HEK293 (cell line): ENCODE measurements around the gene ATP8A2.

Source experiments
- CTCF ChIA-PET: fragments of 350-600 bp; formaldehyde crosslinking; extraction: SDS; loops from one replicate; lab custom pipeline; 2021; ENCODE audit warnings: antibody characterized with exemption; lab: Yijun Ruan, JAX
- POLR2A ChIA-PET: fragments of 300-600 bp; formaldehyde crosslinking; extraction: SDS; loops from one replicate; lab custom pipeline; 2020; ENCODE audit warnings: antibody characterized with exemption, inconsistent platforms; lab: Yijun Ruan, JAX
- H3K27ac ChIP-seq: fragments of 200-500 bp; sonication (Bioruptor generic); 2 replicates; pipeline ENCODE4 v1.5.1; 2014; ENCODE audit warnings: low read depth, low read length, control low read depth, inconsistent platforms; ENCODE audit errors: extremely low read depth
- H3K36me3 ChIP-seq, 2 experiments: fragments of 200-500 bp in 1 of 2; sonication (Bioruptor generic) in 1 of 2; 1 replicate in 1 of 2; 2 replicates in 1 of 2; pipeline ENCODE4 v1.5.1; 2014 to 2017; ENCODE audit warnings: inconsistent platforms in 2 of 2, low read length in 2 of 2; ENCODE audit not compliant: control insufficient read depth in 2 of 2, insufficient read depth in 1 of 2
- H3K4me1 ChIP-seq: fragments of 200-500 bp; sonication (Bioruptor generic); 2 replicates; pipeline ENCODE4 v1.5.1; 2014; ENCODE audit warnings: mild to moderate bottlenecking, low read length, inconsistent platforms; ENCODE audit not compliant: control insufficient read depth, insufficient read depth
- H3K4me3 ChIP-seq: 2 replicates; pipeline ENCODE4 v1.5.1; 2011; ENCODE audit warnings: low read depth, mild to moderate bottlenecking, control low read depth, low read length, moderate library complexity
- H3K9me3 ChIP-seq: fragments of 200-500 bp; sonication (Bioruptor generic); 2 replicates; pipeline ENCODE4 v1.5.1; 2014; ENCODE audit warnings: low read depth, low read length, inconsistent platforms; ENCODE audit not compliant: control insufficient read depth, insufficient read depth
- BCL11B ChIP-seq: fragments of 450-650 bp; formaldehyde crosslinking; IDR thresholded peaks from 2 replicates; pipeline ENCODE4 v1.5.1; 2016; ENCODE audit warnings: low read depth, missing biosample characterization, missing genetic modification characterization
- HOXA7 ChIP-seq: sonication (generic); formaldehyde crosslinking; IDR thresholded peaks from 2 replicates; pipeline ENCODE4 v1.8.1; 2022; ENCODE audit warnings: missing genetic modification reagents, borderline replicate concordance
- KLF7 ChIP-seq: fragments of 450-650 bp; formaldehyde crosslinking; IDR thresholded peaks from 2 replicates; pipeline ENCODE4 v1.5.1; 2016; ENCODE audit warnings: missing biosample characterization, missing genetic modification characterization, borderline replicate concordance
- OVOL3 ChIP-seq: fragments of 450-650 bp; formaldehyde crosslinking; IDR thresholded peaks from 2 replicates; pipeline ENCODE4 v1.5.1; 2016; ENCODE audit warnings: missing biosample characterization, missing genetic modification characterization
- RBAK ChIP-seq: fragments of 450-650 bp; formaldehyde crosslinking; IDR thresholded peaks from 2 replicates; pipeline ENCODE4 v1.5.1; 2016; ENCODE audit warnings: missing biosample characterization, missing genetic modification characterization
- ZFP3 ChIP-seq: fragments of 450-650 bp; formaldehyde crosslinking; IDR thresholded peaks from 2 replicates; pipeline ENCODE4 v1.5.1; 2016; ENCODE audit warnings: low read depth, missing biosample characterization, missing genetic modification characterization
- ZFP41 ChIP-seq: fragments of 450-650 bp; formaldehyde crosslinking; IDR thresholded peaks from 2 replicates; pipeline ENCODE4 v1.5.1; 2016; ENCODE audit warnings: missing biosample characterization, missing genetic modification characterization, borderline replicate concordance
- ZNF112 ChIP-seq: fragments of 450-650 bp; formaldehyde crosslinking; IDR thresholded peaks from 2 replicates; pipeline ENCODE4 v1.5.0; 2017; ENCODE audit warnings: missing biosample characterization, missing genetic modification characterization
- ZNF184 ChIP-seq: fragments of 450-650 bp; IDR thresholded peaks from 2 replicates; pipeline ENCODE4 v1.5.1; 2018; ENCODE audit warnings: missing biosample characterization, mild to moderate bottlenecking, missing genetic modification characterization
- ZNF211 ChIP-seq: fragments of 450-650 bp; formaldehyde crosslinking; IDR thresholded peaks from 2 replicates; pipeline ENCODE4 v1.5.1; 2016; ENCODE audit warnings: low read depth, missing biosample characterization, missing genetic modification characterization
- ZNF48 ChIP-seq: fragments of 450-650 bp; formaldehyde crosslinking; IDR thresholded peaks from 2 replicates; pipeline ENCODE4 v1.5.1; 2016; ENCODE audit warnings: missing biosample characterization, missing genetic modification characterization
- ZNF521 ChIP-seq: fragments of 450-650 bp; formaldehyde crosslinking; IDR thresholded peaks from 2 replicates; pipeline ENCODE4 v1.5.1; 2017; ENCODE audit warnings: missing biosample characterization, mild to moderate bottlenecking, missing genetic modification characterization
- ZNF529 ChIP-seq: fragments of 450-650 bp; formaldehyde crosslinking; IDR thresholded peaks from 2 replicates; pipeline ENCODE4 v1.5.1; 2017; ENCODE audit warnings: missing genetic modification characterization, missing biosample characterization; ENCODE audit not compliant: insufficient replicate concordance
- ZNF544 ChIP-seq: fragments of 450-650 bp; formaldehyde crosslinking; IDR thresholded peaks from 2 replicates; pipeline ENCODE4 v1.5.0; 2017; ENCODE audit warnings: missing biosample characterization, missing genetic modification characterization
- ZNF654 ChIP-seq: fragments of 450-650 bp; formaldehyde crosslinking; IDR thresholded peaks from 2 replicates; pipeline ENCODE4 v1.5.1; 2016; ENCODE audit warnings: low read depth, missing biosample characterization, missing genetic modification characterization
- ZNF660 ChIP-seq: fragments of 450-650 bp; IDR thresholded peaks from 2 replicates; pipeline ENCODE4 v1.5.1; 2018; ENCODE audit warnings: missing biosample characterization, mild to moderate bottlenecking, missing genetic modification characterization
- ZNF707 ChIP-seq: fragments of 450-650 bp; formaldehyde crosslinking; IDR thresholded peaks from 2 replicates; pipeline ENCODE4 v1.5.1; 2016; ENCODE audit warnings: missing biosample characterization, missing genetic modification characterization
- TF ChIP-seq, protein P1 (sequence below): fragments of 450-650 bp; formaldehyde crosslinking; IDR thresholded peaks from 2 replicates; pipeline ENCODE4 v1.5.1; 2016; ENCODE audit warnings: missing biosample characterization, missing genetic modification characterization
- TF ChIP-seq, protein P2 (sequence below): fragments of 450-650 bp; formaldehyde crosslinking; IDR thresholded peaks from 2 replicates; pipeline ENCODE4 v1.5.1; 2016; ENCODE audit warnings: missing biosample characterization, missing genetic modification characterization
- TF ChIP-seq, protein P3 (sequence below): fragments of 450-650 bp; formaldehyde crosslinking; IDR thresholded peaks from 2 replicates; pipeline ENCODE4 v1.5.1; 2017; ENCODE audit warnings: missing biosample characterization, missing genetic modification characterization
- TF ChIP-seq, protein P4 (sequence below): fragments of 450-650 bp; formaldehyde crosslinking; IDR thresholded peaks from 2 replicates; pipeline ENCODE4 v1.5.1; 2016; ENCODE audit warnings: missing biosample characterization, missing genetic modification characterization

The ATP8A2 gene

DNA sequence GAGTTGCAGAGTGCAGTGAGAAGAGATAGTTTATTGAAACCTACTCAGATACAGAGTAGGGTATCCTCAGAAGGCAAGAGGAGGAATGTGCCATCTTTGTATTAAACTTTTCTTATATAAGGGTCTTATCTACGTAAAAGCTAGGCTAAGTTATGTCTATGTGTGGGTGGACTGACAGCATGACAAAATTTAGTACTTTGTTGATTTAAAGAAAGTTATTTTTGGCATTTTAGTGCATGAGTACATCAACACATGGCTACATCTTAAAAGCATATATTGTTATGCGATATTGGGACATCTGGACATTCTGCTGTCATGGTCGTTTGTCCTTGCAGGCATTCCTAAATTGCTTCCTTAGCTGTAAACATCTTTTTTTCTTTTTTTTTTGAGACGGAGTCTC is 19.0 kb upstream of the ATP8A2 start:
- no peaks in the 10 kb centered on the region for H3K36me3 ChIP-seq
- TF ChIP-seq ZFP41 (tag by site-specific recombination) (no peak), ZNF211 (no peak), ZNF184 (tag by site-specific recombination) (no peak), ZNF654 (no peak), KLF7 (tag by site-specific recombination) (no peak), ZNF660 (tag by site-specific recombination) (no peak), ZNF521 (no peak), ZNF544 (tag by site-specific recombination) (no peak), ZFP3 (tag by site-specific recombination) (no peak), OVOL3 (no peak), HOXA7 (CRISPR knock-in tag) (no peak), RBAK (no peak), ZNF529 (tag by site-specific recombination) (no peak), ZNF112 (tag by site-specific recombination) (no peak), ZNF48 (tag by site-specific recombination) (no peak), ZNF707 (tag by site-specific recombination) (no peak)
- TF ChIP-seq, protein P1, sequence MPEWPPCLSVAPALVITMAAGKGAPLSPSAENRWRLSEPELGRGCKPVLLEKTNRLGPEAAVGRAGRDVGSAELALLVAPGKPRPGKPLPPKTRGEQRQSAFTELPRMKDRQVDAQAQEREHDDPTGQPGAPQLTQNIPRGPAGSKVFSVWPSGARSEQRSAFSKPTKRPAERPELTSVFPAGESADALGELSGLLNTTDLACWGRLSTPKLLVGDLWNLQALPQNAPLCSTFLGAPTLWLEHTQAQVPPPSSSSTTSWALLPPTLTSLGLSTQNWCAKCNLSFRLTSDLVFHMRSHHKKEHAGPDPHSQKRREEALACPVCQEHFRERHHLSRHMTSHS, result no peak
- TF ChIP-seq, protein P2, sequence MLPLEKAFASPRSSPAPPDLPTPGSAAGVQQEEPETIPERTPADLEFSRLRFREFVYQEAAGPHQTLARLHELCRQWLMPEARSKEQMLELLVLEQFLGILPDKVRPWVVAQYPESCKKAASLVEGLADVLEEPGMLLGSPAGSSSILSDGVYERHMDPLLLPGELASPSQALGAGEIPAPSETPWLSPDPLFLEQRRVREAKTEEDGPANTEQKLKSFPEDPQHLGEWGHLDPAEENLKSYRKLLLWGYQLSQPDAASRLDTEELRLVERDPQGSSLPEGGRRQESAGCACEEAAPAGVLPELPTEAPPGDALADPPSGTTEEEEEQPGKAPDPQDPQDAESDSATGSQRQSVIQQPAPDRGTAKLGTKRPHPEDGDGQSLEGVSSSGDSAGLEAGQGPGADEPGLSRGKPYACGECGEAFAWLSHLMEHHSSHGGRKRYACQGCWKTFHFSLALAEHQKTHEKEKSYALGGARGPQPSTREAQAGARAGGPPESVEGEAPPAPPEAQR, result no peak
- TF ChIP-seq, protein P3, sequence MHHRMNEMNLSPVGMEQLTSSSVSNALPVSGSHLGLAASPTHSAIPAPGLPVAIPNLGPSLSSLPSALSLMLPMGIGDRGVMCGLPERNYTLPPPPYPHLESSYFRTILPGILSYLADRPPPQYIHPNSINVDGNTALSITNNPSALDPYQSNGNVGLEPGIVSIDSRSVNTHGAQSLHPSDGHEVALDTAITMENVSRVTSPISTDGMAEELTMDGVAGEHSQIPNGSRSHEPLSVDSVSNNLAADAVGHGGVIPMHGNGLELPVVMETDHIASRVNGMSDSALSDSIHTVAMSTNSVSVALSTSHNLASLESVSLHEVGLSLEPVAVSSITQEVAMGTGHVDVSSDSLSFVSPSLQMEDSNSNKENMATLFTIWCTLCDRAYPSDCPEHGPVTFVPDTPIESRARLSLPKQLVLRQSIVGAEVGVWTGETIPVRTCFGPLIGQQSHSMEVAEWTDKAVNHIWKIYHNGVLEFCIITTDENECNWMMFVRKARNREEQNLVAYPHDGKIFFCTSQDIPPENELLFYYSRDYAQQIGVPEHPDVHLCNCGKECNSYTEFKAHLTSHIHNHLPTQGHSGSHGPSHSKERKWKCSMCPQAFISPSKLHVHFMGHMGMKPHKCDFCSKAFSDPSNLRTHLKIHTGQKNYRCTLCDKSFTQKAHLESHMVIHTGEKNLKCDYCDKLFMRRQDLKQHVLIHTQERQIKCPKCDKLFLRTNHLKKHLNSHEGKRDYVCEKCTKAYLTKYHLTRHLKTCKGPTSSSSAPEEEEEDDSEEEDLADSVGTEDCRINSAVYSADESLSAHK, result no peak
- TF ChIP-seq, all 188 proteins: peak for 0
- Histone ChIP-seq H3K9me3 (no peaks in the 10 kb centered on the region), H3K4me3 (no peak overlapping the region), H3K27ac (no peak overlapping the region), H3K4me1 (no peaks in the 10 kb centered on the region)
- ChIA-PET CTCF (interaction anchor here (0.6 kb wide), 1 partner anchor 385 kb away, joined by 3 read pairs; no protein-coding TSS in a partner anchor), POLR2A (no interaction called here)

DNA sequence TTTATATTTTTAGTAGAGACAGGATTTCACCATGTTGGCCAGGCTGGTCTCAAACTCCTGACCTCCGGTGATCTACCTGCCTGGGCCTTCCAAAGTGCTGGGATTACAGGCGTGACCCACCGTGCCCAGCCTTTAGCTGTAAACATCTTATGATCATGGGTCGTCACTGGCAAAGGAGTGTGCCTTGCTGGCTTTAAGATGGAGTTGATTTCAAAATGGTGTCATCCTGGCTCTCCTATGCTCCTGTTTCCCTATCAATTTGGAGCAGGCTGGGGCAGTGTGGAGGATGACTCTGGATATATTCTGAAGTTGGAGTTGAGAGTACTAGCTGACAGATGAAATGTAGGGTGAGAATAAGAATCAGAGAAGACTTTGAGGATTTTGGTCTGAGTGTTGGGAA is 18.4 kb upstream of the ATP8A2 start:
- Histone ChIP-seq H3K9me3 (no peaks in the 10 kb centered on the region), H3K27ac (no peak overlapping the region), H3K36me3 (no peaks in the 10 kb centered on the region), H3K4me3 (no peak overlapping the region), H3K4me1 (no peaks in the 10 kb centered on the region)
- TF ChIP-seq, protein P4, sequence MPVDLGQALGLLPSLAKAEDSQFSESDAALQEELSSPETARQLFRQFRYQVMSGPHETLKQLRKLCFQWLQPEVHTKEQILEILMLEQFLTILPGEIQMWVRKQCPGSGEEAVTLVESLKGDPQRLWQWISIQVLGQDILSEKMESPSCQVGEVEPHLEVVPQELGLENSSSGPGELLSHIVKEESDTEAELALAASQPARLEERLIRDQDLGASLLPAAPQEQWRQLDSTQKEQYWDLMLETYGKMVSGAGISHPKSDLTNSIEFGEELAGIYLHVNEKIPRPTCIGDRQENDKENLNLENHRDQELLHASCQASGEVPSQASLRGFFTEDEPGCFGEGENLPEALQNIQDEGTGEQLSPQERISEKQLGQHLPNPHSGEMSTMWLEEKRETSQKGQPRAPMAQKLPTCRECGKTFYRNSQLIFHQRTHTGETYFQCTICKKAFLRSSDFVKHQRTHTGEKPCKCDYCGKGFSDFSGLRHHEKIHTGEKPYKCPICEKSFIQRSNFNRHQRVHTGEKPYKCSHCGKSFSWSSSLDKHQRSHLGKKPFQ, result no peak
- no peak for TF ChIP-seq BCL11B (tag by site-specific recombination)
- CTCF ChIA-PET, result interaction anchor here (0.6 kb wide), 1 partner anchor 386 kb away, joined by 3 read pairs; no protein-coding TSS in a partner anchor
- POLR2A ChIA-PET, result no interaction called here
